KMS-11 (cell line): ENCODE measurements around the gene RBM17.

Experiments used
- H2AFZ ChIP-seq: fragments of 200-600 bp; sonication (generic); 2 replicates; pipeline ENCODE4 v1.6.1; 2016; ENCODE audit warnings: antibody characterized with exemption, mixed run types, low read depth
- H3K27ac ChIP-seq: fragments of 200-600 bp; sonication (generic); 2 replicates; pipeline ENCODE4 v1.6.1; 2016; ENCODE audit warnings: mild to moderate bottlenecking, mixed run types
- H3K27me3 ChIP-seq: fragments of 200-600 bp; sonication (generic); 2 replicates; pipeline ENCODE4 v1.6.1; 2017; ENCODE audit warnings: mild to moderate bottlenecking, low read depth, mixed run types, moderate library complexity; ENCODE audit not compliant: insufficient read depth
- H3K36me3 ChIP-seq: fragments of 200-600 bp; sonication (generic); 2 replicates; pipeline ENCODE4 v1.6.1; 2017; ENCODE audit warnings: mild to moderate bottlenecking, mixed run types; ENCODE audit not compliant: insufficient read depth
- H3K4me1 ChIP-seq: fragments of 200-600 bp; sonication (generic); 2 replicates; pipeline ENCODE4 v1.6.1; 2016; ENCODE audit warnings: mild to moderate bottlenecking, low read depth, mixed run types; ENCODE audit not compliant: poor library complexity, severe bottlenecking
- H3K4me2 ChIP-seq: fragments of 200-600 bp; sonication (generic); 2 replicates; pipeline ENCODE4 v1.7.0; 2016; ENCODE audit warnings: mild to moderate bottlenecking, mixed run types
- H3K4me3 ChIP-seq: fragments of 200-600 bp; sonication (generic); IDR thresholded peaks from 2 replicates; pipeline ENCODE4 v1.6.1; 2017; ENCODE audit warnings: low read depth, low read length, mixed read lengths; ENCODE audit not compliant: insufficient read depth
- H3K79me2 ChIP-seq: fragments of 200-600 bp; sonication (generic); 2 replicates; pipeline ENCODE4 v1.6.1; 2016; ENCODE audit warnings: low read depth, mixed run types; ENCODE audit not compliant: insufficient read depth
- H3K9ac ChIP-seq: fragments of 200-600 bp; sonication (generic); 2 replicates; pipeline ENCODE4 v1.6.1; 2016; ENCODE audit warnings: mild to moderate bottlenecking, mixed run types
- H4K20me1 ChIP-seq: fragments of 200-600 bp; sonication (generic); 2 replicates; pipeline ENCODE4 v1.6.1; 2016; ENCODE audit warnings: mild to moderate bottlenecking, mixed run types; ENCODE audit not compliant: insufficient read depth
- TF ChIP-seq, protein P1 (sequence below): fragments of 200-600 bp; sonication (generic); conservative IDR thresholded peaks from 2 replicates; pipeline ENCODE4 v1.6.1; 2017; ENCODE audit warnings: low read depth, mild to moderate bottlenecking, antibody characterized with exemption, low read length, moderate library complexity, mixed read lengths

Gene RBM17

DNA sequence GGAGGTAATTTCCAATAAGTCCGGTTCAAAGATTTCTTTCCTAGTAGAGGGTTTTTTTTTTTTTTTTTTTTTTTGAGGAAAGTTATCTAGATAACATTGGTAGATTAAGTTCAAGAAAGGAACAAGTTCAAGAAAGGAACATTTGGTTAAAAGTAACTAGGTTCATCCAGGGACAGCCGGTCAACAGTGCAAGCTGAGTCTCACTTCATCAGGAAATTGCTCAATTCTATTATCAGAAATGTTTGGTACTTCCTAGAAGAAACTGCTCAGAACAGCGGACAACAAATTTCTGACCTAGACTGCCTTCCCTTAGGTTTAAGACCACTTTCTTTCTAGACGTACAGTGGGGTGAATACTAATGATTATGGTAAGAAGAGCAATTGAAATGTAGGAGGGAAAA is 23.0 kb upstream of the RBM17 start:
- Histone ChIP-seq H3K27me3 (peaks cover 3% of the 10 kb centered on the region; the same call in 1 of the 2 replicates), H3K4me3 (no peak overlapping the region), H3K4me2 (no peak overlapping the region), H3K27ac (no peak overlapping the region), H3K36me3 (no peaks in the 10 kb centered on the region), H4K20me1 (no peaks in the 10 kb centered on the region), H3K9ac (no peak overlapping the region), H2AFZ (no peak overlapping the region), H3K79me2 (no peaks in the 10 kb centered on the region), H3K4me1 (no peaks in the 10 kb centered on the region)
- TF ChIP-seq, protein P1, sequence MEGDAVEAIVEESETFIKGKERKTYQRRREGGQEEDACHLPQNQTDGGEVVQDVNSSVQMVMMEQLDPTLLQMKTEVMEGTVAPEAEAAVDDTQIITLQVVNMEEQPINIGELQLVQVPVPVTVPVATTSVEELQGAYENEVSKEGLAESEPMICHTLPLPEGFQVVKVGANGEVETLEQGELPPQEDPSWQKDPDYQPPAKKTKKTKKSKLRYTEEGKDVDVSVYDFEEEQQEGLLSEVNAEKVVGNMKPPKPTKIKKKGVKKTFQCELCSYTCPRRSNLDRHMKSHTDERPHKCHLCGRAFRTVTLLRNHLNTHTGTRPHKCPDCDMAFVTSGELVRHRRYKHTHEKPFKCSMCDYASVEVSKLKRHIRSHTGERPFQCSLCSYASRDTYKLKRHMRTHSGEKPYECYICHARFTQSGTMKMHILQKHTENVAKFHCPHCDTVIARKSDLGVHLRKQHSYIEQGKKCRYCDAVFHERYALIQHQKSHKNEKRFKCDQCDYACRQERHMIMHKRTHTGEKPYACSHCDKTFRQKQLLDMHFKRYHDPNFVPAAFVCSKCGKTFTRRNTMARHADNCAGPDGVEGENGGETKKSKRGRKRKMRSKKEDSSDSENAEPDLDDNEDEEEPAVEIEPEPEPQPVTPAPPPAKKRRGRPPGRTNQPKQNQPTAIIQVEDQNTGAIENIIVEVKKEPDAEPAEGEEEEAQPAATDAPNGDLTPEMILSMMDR = no peak

DNA sequence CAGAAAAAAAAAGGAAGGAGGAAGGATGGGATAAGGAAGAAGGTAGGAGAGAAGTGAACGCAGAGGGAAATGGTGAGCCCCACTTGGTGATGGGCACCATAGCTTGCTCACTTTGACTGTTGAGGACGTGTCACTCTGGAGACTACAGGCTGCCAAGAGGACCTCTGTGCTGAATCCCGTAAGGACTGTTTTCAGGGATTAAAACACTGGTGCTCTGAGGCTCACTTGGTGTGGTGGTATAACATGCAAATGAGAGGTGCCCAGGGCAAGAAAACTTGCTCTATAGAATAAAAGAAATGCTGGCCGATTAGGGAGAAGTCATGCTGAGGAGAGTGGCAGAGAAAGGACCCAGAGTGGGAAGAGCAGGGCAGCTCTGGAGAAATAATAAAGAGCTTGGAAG is 21.4 kb upstream of the RBM17 start:
- Histone ChIP-seq H2AFZ (no peak overlapping the region), H3K36me3 (no peaks in the 10 kb centered on the region), H3K9ac (no peak overlapping the region), H4K20me1 (no peaks in the 10 kb centered on the region), H3K4me3 (no peak overlapping the region), H3K27me3 (peaks cover 3% of the 10 kb centered on the region; the same call in 1 of the 2 replicates), H3K79me2 (no peaks in the 10 kb centered on the region), H3K4me2 (no peak overlapping the region), H3K27ac (no peak overlapping the region), H3K4me1 (no peaks in the 10 kb centered on the region)
- TF ChIP-seq, protein P1 = no peak

DNA sequence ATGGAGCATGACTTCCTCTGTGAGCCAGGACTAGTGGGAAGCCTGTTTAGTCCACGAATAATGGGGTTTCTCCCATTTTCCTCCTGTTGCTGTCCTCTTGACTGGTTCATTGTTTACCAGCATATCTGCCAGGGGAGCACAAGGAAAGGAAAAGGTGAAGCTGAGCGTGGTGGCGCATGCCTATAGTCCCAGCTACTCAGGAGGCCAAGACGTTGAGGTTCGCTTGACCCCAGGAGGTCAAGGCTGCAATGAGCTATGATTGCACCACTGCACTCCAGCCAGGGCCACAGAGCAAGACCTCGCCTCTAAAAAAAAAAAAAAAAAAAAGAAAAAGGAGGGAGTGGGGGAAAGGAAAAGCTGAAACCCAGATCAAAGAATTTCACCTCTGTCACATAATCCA is 20.8 kb upstream of the RBM17 start:
- Histone ChIP-seq H3K36me3 (no peaks in the 10 kb centered on the region), H4K20me1 (no peaks in the 10 kb centered on the region), H3K27ac (no peak overlapping the region), H3K4me3 (no peak overlapping the region), H2AFZ (no peak overlapping the region), H3K27me3 (peaks cover 3% of the 10 kb centered on the region; the same call in 1 of the 2 replicates), H3K79me2 (no peaks in the 10 kb centered on the region), H3K4me2 (no peak overlapping the region), H3K4me1 (no peaks in the 10 kb centered on the region), H3K9ac (no peak overlapping the region)
- TF ChIP-seq, protein P1 = no peak

DNA sequence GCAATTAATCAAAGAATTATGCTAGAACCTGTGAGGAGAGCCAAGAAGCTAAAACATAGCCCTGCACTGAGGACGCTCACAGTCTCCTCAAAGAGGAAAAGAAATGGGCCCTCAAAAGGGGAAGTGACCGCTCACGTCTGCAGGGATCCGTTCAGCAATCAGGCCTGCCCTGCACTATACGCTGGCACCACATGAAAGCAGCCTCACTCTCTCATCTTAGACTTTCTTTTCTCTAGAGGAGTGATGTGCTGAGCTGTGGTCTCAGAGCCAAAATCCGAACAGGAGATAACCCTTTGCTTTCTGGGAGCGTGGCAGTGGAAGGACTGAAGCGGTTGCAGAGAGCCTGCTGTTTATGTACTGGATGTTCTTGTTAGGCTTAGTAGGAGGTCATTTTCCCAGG is 20.4 kb upstream of the RBM17 start:
- Histone ChIP-seq H3K27ac (no peak overlapping the region), H4K20me1 (no peaks in the 10 kb centered on the region), H3K36me3 (no peaks in the 10 kb centered on the region), H3K79me2 (no peaks in the 10 kb centered on the region), H3K9ac (no peak overlapping the region), H3K4me3 (no peak overlapping the region), H3K27me3 (peaks cover 3% of the 10 kb centered on the region; the same call in 1 of the 2 replicates), H2AFZ (no peak overlapping the region), H3K4me2 (no peak overlapping the region), H3K4me1 (no peaks in the 10 kb centered on the region)
- TF ChIP-seq, protein P1 = no peak
